IMR-90 (cell line): ENCODE measurements around the gene SLC5A11. TPM values are rescaled to one million over a fixed set of nuclear protein-coding genes. Genes with fewer than 3 reads are reported as not detected.

Experiments
- ATAC-seq: fragments of 200-7000 bp; cut with Tn5 transposase; 2 replicates; pipeline ENCODE4 v1.9.1; 2020; ENCODE audit warnings: low read depth, mild to moderate bottlenecking, moderate library complexity
- BruUV-seq: library from RNA; stranded (reverse); fragments of 400-500 nt; replicated peaks from 2 replicates; lab custom pipeline; 2021; lab: Mats Ljungman, UMichigan
- CTCF ChIA-PET: fragments of 300-600 bp; formaldehyde crosslinking; extraction: SDS; loops from one replicate; lab custom pipeline; 2021; ENCODE audit warnings: antibody characterized with exemption; lab: Yijun Ruan, JAX
- POLR2A ChIA-PET: fragments of 300-600 bp; sonication (Branson Sonifier 250); formaldehyde crosslinking; loops from one replicate; lab custom pipeline; 2022; ENCODE audit warnings: antibody characterized with exemption; ENCODE audit not compliant: unreplicated experiment; lab: Charles Lee
- DNase-seq: peaks from one replicate; pipeline ENCODE4 v3.0.0; 2013
- H2AFZ ChIP-seq: replicated peaks from 2 replicates; pipeline ENCODE3; 2013; ENCODE audit warnings: low read length, mild to moderate bottlenecking; ENCODE audit not compliant: poor library complexity
- H2AK5ac ChIP-seq: 2 replicates; pipeline ENCODE4 v1.6.1; 2013; ENCODE audit warnings: low read depth, low read length, inconsistent platforms
- H2AK9ac ChIP-seq: replicated peaks from 2 replicates; pipeline ENCODE3; 2013; ENCODE audit warnings: mild to moderate bottlenecking, low read depth, low read length, moderate library complexity; ENCODE audit not compliant: poor library complexity
- H2BK120ac ChIP-seq: 2 replicates; pipeline ENCODE4 v1.6.1; 2013; ENCODE audit warnings: low read depth, low read length, inconsistent platforms
- H2BK15ac ChIP-seq: 3 replicates; pipeline ENCODE4 v1.6.1; 2013; ENCODE audit warnings: low read depth, low read length, inconsistent platforms
- H2BK20ac ChIP-seq: 2 replicates; pipeline ENCODE4 v1.6.1; 2013; ENCODE audit warnings: low read depth, mild to moderate bottlenecking, inconsistent platforms, low read length, moderate library complexity
- H2BK5ac ChIP-seq: 2 replicates; pipeline ENCODE4 v1.6.1; 2013; ENCODE audit warnings: mild to moderate bottlenecking, low read depth, low read length, inconsistent platforms; ENCODE audit not compliant: poor library complexity, severe bottlenecking
- H3K14ac ChIP-seq: replicated peaks from 2 replicates; pipeline ENCODE4 v1.6.1; 2013; ENCODE audit warnings: low read depth, low read length, inconsistent platforms
- H3K18ac ChIP-seq: 2 replicates; pipeline ENCODE4 v1.6.1; 2013; ENCODE audit warnings: low read depth, low read length, control low read depth
- H3K23ac ChIP-seq: 2 replicates; pipeline ENCODE4 v1.6.1; 2013; ENCODE audit warnings: low read depth, low read length, inconsistent platforms
- H3K27ac ChIP-seq: 2 replicates; pipeline ENCODE4 v1.5.1; 2013; ENCODE audit warnings: mild to moderate bottlenecking, control low read depth, low read length; ENCODE audit not compliant: insufficient read depth
- H3K27me3 ChIP-seq: 2 replicates; pipeline ENCODE4 v1.6.1; 2013; ENCODE audit warnings: low read length; ENCODE audit not compliant: control insufficient read depth, insufficient read depth
- H3K36me3 ChIP-seq: 2 replicates; pipeline ENCODE4 v1.6.1; 2013; ENCODE audit warnings: low read length, mixed read lengths; ENCODE audit not compliant: control insufficient read depth, insufficient read depth
- H3K4ac ChIP-seq: 2 replicates; pipeline ENCODE4 v1.6.1; 2013; ENCODE audit warnings: low read depth, low read length, inconsistent platforms
- H3K4me1 ChIP-seq: 2 replicates; pipeline ENCODE4 v1.6.1; 2013; ENCODE audit warnings: low read length, mixed read lengths; ENCODE audit not compliant: control insufficient read depth, insufficient read depth
- H3K4me2 ChIP-seq: 2 replicates; pipeline ENCODE4 v1.6.1; 2013; ENCODE audit warnings: low read depth, mild to moderate bottlenecking, control low read depth, low read length, moderate library complexity
- H3K4me3 ChIP-seq: 2 replicates; pipeline ENCODE4 v1.5.1; 2013; ENCODE audit warnings: low read depth, mild to moderate bottlenecking, control low read depth, low read length, moderate library complexity; ENCODE audit not compliant: insufficient read depth
- H3K56ac ChIP-seq: 2 replicates; pipeline ENCODE4 v1.6.1; 2013; ENCODE audit warnings: low read length, inconsistent platforms; ENCODE audit not compliant: insufficient read depth; ENCODE audit errors: extremely low read depth
- H3K79me1 ChIP-seq, 2 experiments: 2 replicates each; pipeline ENCODE4 v1.6.1; 2013; ENCODE audit warnings: low read length in 2 of 2, inconsistent platforms in 1 of 2, low read depth in 1 of 2
- H3K9ac ChIP-seq: 2 replicates; pipeline ENCODE4 v1.6.1; 2013; ENCODE audit warnings: low read depth, low read length, control low read depth
- H3K9me1 ChIP-seq: 2 replicates; pipeline ENCODE4 v1.6.1; 2013; ENCODE audit warnings: low read length, inconsistent platforms; ENCODE audit not compliant: insufficient read depth
- H3K9me3 ChIP-seq: 2 replicates; pipeline ENCODE4 v1.6.1; 2013; ENCODE audit warnings: low read length; ENCODE audit not compliant: control insufficient read depth, insufficient read depth
- H4K20me1 ChIP-seq: 2 replicates; pipeline ENCODE4 v1.6.1; 2013; ENCODE audit warnings: low read length, inconsistent platforms; ENCODE audit not compliant: insufficient read depth
- H4K5ac ChIP-seq: 2 replicates; pipeline ENCODE4 v1.6.1; 2013; ENCODE audit warnings: mild to moderate bottlenecking, low read depth, low read length, control low read depth
- H4K8ac ChIP-seq, 2 experiments: 2 replicates each; pipeline ENCODE4 v1.6.1; 2013; ENCODE audit warnings: low read depth in 2 of 2, low read length in 2 of 2, control low read depth in 1 of 2, inconsistent platforms in 1 of 2
- H4K91ac ChIP-seq: 2 replicates; pipeline ENCODE4 v1.6.1; 2013; ENCODE audit warnings: low read depth, low read length, inconsistent platforms; ENCODE audit not compliant: insufficient read depth
- CEBPB ChIP-seq: IDR thresholded peaks from 2 replicates; pipeline ENCODE4 v1.6.1; 2012; ENCODE audit warnings: low read depth, low read length, improper control_type of control experiment
- NFE2L2 ChIP-seq: fragments of 150-350 bp; IDR thresholded peaks from 2 replicates; pipeline ENCODE4 v1.6.1; 2016; ENCODE audit warnings: low read depth, mild to moderate bottlenecking, low read length
- SMC3 ChIP-seq: fragments of 150-350 bp; IDR thresholded peaks from 2 replicates; pipeline ENCODE4 v1.6.1; 2016; ENCODE audit warnings: low read depth, mild to moderate bottlenecking, antibody characterized with exemption, low read length, moderate library complexity
- whole genome bisulfite sequencing, 2 experiments: methylation state at CpG; one replicate each; pipeline versions ENCODE4 v1.1.5 to v1.1.7; 2013; ENCODE audit warnings: missing lambda C conversion rate in 2 of 2; ENCODE audit not compliant: insufficient read length in 1 of 2; ENCODE audit errors: extremely low coverage in 2 of 2; 5-methylcytosine and 5-hydroxymethylcytosine counted together
- dilution Hi-C: fragments of 300-500 bp; cut with HindIII; formaldehyde crosslinking; loops from one replicate; pipeline ENCODE4 v1.14.3; 2018; ENCODE audit warnings: low sequenced_read_pairs; ENCODE audit not compliant: unreplicated experiment
- in situ Hi-C: fragments of 300-500 bp; cut with MboI; formaldehyde crosslinking; loops from 3 replicates; pipeline ENCODE4 v1.14.3; 2019; ENCODE audit warnings: low sequenced_read_pairs, inconsistent platforms, mixed read lengths
- intact Hi-C: fragments of 100-400 bp; cut with micrococcal nuclease; formaldehyde crosslinking; loops from 2 replicates; pipeline ENCODE4 v1.10.0; 2022
- polyA plus RNA-seq, 3 experiments: library from polyadenylated mRNA; depleted of rRNA; stranded (reverse); fragments of >200 nt; gene quantifications; 2 replicates each; pipeline ENCODE4 v1.2.3, GENCODE V29; 2012; ENCODE audit warnings: low replicate concordance in 1 of 3
- total RNA-seq: library from RNA; depleted of rRNA; stranded (reverse); fragments of >200 nt; gene quantifications from 2 replicates; pipeline ENCODE4 v1.2.3, GENCODE V29; 2012
- TF ChIP-seq, protein P1 (sequence below): fragments of 150-350 bp; IDR thresholded peaks from 2 replicates; pipeline ENCODE4 v1.6.1; 2017; ENCODE audit warnings: mild to moderate bottlenecking, antibody characterized with exemption, low read length, low read depth

Gene SLC5A11
- total and polyA plus RNA-seq, 2 of the 4 experiments (the other 2 are of a cell fraction) = under 0.01 TPM; not detected in 1

- TF ChIP-seq CEBPB (no peak), NFE2L2 (no peak), SMC3 (no peak)
- TF ChIP-seq, protein P1, sequence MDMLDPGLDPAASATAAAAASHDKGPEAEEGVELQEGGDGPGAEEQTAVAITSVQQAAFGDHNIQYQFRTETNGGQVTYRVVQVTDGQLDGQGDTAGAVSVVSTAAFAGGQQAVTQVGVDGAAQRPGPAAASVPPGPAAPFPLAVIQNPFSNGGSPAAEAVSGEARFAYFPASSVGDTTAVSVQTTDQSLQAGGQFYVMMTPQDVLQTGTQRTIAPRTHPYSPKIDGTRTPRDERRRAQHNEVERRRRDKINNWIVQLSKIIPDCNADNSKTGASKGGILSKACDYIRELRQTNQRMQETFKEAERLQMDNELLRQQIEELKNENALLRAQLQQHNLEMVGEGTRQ = no peak
- ATAC-seq (no peak), DNase-seq (no peak)
- no peak overlapping the region for H2BK5ac ChIP-seq
- no peak overlapping the region for H4K5ac ChIP-seq
- POLR2A ChIA-PET = no interaction called here
- dilution Hi-C loops (no loop called here), in situ Hi-C loops (no loop called here), intact Hi-C loops (no loop called here)
- H3K9me1 ChIP-seq = no peaks in the 10 kb centered on the region
- H2BK15ac ChIP-seq = no peak overlapping the region
- no peaks in the 10 kb centered on the region for H4K20me1 ChIP-seq
- H3K4me1 ChIP-seq = no peaks in the 10 kb centered on the region
- no TSS peak for BruUV-seq
- H3K4me2 ChIP-seq = no peak overlapping the region
- no peak overlapping the region for H2BK20ac ChIP-seq
- no peak overlapping the region for H4K91ac ChIP-seq
- H2AFZ ChIP-seq = no peak overlapping the region
- no CpG with 5 or more reads among the region's 3 CpGs for WGBS, 2 experiments
- H2AK9ac ChIP-seq = no peak overlapping the region
- no peak overlapping the region for H3K56ac ChIP-seq
- H3K27ac ChIP-seq = no peak overlapping the region
- peaks cover 5% of the 10 kb centered on the region for H3K9me3 ChIP-seq
- no peak overlapping the region for H4K8ac ChIP-seq
- H3K36me3 ChIP-seq = no peaks in the 10 kb centered on the region
- CTCF ChIA-PET = no interaction called here
- no peak overlapping the region for H3K4me3 ChIP-seq
- H2AK5ac ChIP-seq = no peak overlapping the region
- no peak overlapping the region for H2BK120ac ChIP-seq
- H3K27me3 ChIP-seq = peaks cover 5% of the 10 kb centered on the region
- H3K9ac ChIP-seq = no peak overlapping the region
- H3K18ac ChIP-seq = no peak overlapping the region
- H3K14ac ChIP-seq = no peak overlapping the region
- H3K4ac ChIP-seq = no peak overlapping the region
- no peaks in the 10 kb centered on the region for H3K79me1 ChIP-seq
- no peak overlapping the region for H3K23ac ChIP-seq
Measured at GRCh38 chr16:24863582-24864437, 18.0 kb downstream of the SLC5A11 start.
